Ectodermal cell (in vitro differentiated cells): ENCODE measurements around the gene CMTM7.

ENCODE experiments used
- H3K27ac ChIP-seq: 2 replicates; pipeline ENCODE4 v1.7.0; 2013; ENCODE audit warnings: mild to moderate bottlenecking, low read depth, low read length; ENCODE audit not compliant: insufficient read depth, poor library complexity, severe bottlenecking
- H3K27me3 ChIP-seq: 2 replicates; pipeline ENCODE4 v1.7.0; 2013; ENCODE audit warnings: mild to moderate bottlenecking, low read length; ENCODE audit not compliant: insufficient read depth, control insufficient read depth, poor library complexity, severe bottlenecking
- H3K36me3 ChIP-seq: one replicate; pipeline ENCODE4 v1.7.0; 2013; ENCODE audit warnings: low read length; ENCODE audit not compliant: control insufficient read depth, insufficient read depth
- H3K4me1 ChIP-seq: one replicate; pipeline ENCODE4 v1.7.0; 2013; ENCODE audit warnings: low read length; ENCODE audit not compliant: control insufficient read depth, insufficient read depth
- H3K4me3 ChIP-seq: 2 replicates; pipeline ENCODE4 v1.7.0; 2013; ENCODE audit warnings: low read depth, low read length, control low read depth; ENCODE audit not compliant: insufficient read depth
- H3K9me3 ChIP-seq: 2 replicates; pipeline ENCODE4 v1.7.0; 2013; ENCODE audit warnings: mild to moderate bottlenecking, low read length, moderate library complexity; ENCODE audit not compliant: control insufficient read depth
- WGBS, 2 experiments: methylation state at CpG; one replicate each; pipeline ENCODE4 v1.1.7; 2013; ENCODE audit warnings: missing lambda C conversion rate in 2 of 2; 5-methylcytosine and 5-hydroxymethylcytosine counted together

CMTM7 gene

DNA sequence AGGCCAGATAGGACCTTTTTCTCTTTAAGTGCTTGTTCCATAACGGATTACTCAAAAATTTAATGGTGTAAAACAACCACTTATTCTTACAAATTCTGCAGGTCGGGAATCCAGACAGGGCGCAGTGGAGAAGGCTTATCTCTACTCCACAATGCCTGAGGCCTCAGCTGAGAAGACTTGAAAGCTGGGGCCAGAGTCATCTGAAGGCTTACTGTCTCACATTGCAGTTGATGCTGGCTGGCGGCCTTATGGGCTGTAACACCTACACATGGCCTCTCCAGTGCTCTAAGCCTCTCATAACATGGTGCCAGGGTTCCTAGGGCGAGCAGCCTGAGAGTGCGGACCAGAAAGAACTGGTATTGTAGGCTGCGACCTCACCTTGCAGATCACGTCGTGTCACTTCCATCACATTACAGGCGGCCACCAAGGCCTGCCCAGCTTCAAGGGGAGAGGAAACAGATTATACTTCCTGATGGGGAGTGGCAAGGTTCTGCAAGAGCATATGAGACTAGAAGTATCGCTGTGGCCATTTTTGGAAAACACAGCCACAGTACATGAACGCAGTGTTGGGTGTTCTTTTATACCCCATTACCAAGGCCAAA, 32.4 kb downstream of the CMTM7 start:
- Histone ChIP-seq H3K36me3 (no peaks in the 10 kb centered on the region), H3K4me1 (peaks cover 17% of the 10 kb centered on the region), H3K27ac (no peak overlapping the region)

DNA sequence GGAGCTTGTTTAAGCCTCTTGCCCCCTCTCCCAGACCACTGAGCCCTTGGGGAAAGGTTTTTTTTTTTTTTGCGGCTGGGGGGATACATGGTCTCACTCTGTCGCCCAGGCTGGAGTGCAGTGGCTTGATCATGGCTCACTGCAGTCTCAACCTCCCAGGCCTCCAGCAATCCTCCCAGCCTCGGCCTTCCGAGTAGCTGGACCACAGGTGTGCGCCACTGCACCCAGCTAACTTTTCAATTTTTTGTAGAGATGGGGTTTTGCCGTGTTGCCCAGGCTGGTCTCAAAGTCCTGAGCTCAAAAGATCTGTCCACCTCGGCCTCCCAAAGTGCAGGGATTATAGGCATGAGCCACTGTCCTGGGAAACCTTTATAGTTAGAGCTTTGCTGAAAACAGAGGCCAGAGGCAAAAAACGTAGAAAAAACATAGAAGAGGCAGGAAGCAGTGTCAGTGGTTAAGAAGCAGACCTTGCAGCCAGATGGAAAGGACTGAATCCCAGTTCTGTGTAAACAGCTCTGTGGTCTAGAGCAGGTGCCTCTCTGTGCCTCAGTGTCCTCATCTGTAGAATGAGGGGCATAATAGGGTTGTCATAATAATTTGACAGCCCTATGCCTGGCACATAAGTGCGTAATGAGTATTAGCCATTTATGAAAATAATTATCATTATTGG, 33.1 kb downstream of the CMTM7 start:
- H3K36me3 ChIP-seq = no peaks in the 10 kb centered on the region
- H3K4me3 ChIP-seq = no peak overlapping the region
- no peaks in the 10 kb centered on the region for H3K9me3 ChIP-seq
- peaks cover 17% of the 10 kb centered on the region for H3K4me1 ChIP-seq
- 92 to 93% methylated on average over 8 to 9 of the region's 9 CpGs for WGBS, 2 experiments
- H3K27me3 ChIP-seq = no peaks in the 10 kb centered on the region
- H3K27ac ChIP-seq = no peak overlapping the region

More for the DNA sequence above, 32.4 kb downstream of the CMTM7 start:
- 95% methylated on average over 12 of the region's 12 CpGs for WGBS, 2 experiments
- peaks cover 3% of the 10 kb centered on the region for H3K9me3 ChIP-seq
- H3K4me3 ChIP-seq = no peak overlapping the region
- no peaks in the 10 kb centered on the region for H3K27me3 ChIP-seq

DNA sequence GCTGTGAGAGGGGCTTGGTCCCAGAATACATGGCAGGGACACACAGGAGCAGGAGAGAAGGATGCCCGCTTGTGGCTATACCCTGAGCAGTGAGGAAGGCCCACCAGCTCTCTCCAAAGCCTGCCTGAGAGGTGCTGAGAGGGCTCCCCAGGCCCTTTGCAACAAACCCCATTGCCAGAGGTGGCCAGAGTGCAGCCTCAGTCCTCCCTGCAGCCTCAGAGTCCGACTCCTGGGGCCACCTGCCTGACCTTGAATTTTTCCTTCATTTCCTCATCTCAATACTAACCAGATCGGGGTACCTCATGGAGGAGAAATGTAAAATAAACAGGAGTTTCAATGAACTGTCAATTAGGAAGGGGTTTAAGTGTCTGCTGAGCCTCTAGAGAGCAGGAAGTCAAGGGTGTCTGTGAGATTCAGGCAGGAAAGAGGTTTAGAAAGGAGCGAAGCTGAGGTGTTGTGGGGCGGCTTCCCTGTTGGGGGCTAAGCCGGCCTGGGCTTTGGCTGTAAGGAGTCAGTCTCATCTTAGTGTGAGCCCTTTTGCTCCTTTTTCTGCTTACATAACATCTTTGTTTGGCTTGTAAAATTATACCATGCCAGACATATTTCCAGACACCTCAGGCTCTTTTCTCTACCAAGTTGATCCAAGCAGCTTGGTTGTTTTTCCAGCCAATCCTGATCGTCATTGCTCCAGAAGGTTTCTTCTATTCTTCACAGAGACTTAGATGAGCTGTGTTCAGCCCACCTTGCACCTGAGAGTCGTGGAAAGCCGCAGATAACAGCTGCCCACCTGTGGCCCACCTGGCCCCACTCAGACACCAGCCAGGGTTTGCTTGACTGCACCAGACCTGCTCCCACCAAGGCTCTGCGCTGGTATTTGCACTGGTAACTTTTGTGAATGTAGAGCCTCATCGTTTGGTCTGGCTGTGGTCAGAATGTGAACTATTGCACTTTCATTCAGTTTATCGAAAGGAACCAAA, 36.7 kb downstream of the CMTM7 start:
- Histone ChIP-seq H3K27me3 (no peaks in the 10 kb centered on the region), H3K9me3 (no peaks in the 10 kb centered on the region), H3K36me3 (no peaks in the 10 kb centered on the region), H3K4me1 (peaks cover under 1% of the 10 kb centered on the region), H3K27ac (no peak overlapping the region), H3K4me3 (no peak overlapping the region)
- WGBS, 2 experiments = 93 to 95% methylated on average over 12 of the region's 12 CpGs

DNA sequence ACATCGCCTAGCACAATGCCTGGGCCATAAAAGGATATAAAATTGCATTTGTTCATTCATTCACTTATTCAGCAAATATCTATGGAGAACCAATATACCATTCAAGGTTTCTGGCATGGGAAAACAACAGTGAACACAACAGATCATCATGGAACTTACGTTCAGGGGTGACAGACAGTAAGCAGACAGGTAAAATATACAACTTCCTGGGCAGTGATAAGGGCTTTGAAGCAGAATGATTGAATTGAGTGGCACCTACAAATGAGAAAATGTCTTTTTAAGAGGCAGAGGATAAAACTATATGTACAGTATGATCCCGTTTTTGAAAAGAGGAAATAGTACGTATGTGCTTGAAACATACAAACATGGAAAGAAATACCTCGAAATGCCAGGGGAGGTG, 39.2 kb downstream of the CMTM7 start:
- WGBS, 2 experiments = 94 to 99% methylated on average over 5 of the region's 5 CpGs
- Histone ChIP-seq H3K4me3 (no peak overlapping the region), H3K9me3 (no peaks in the 10 kb centered on the region), H3K27ac (no peak overlapping the region), H3K4me1 (no peaks in the 10 kb centered on the region), H3K27me3 (no peaks in the 10 kb centered on the region), H3K36me3 (no peaks in the 10 kb centered on the region)

DNA sequence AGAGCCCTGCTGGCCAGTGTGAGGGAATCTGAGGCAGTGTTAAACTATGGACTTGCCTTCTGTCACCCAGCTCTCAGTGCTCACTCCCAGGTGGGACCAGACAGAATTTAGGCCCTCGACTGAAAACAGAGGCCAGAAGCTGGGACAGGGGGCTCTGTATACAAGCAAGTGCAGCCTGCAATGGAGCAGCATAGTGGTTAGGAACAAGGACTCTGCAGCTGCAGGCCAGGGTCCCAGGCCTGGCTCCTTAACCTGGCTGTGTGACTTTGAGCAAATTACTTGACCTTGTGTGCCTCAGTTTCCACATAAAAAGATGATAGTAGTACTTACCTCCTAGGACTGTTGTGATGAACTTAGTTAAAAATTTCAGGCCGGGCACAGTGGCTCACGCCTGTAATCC, 39.8 kb downstream of the CMTM7 start:
- Histone ChIP-seq H3K27me3 (no peaks in the 10 kb centered on the region), H3K4me3 (no peak overlapping the region), H3K36me3 (no peaks in the 10 kb centered on the region), H3K27ac (no peak overlapping the region), H3K9me3 (no peaks in the 10 kb centered on the region), H3K4me1 (no peaks in the 10 kb centered on the region)
- WGBS, 2 experiments = 89% methylated on average over 3 of the region's 3 CpGs

DNA sequence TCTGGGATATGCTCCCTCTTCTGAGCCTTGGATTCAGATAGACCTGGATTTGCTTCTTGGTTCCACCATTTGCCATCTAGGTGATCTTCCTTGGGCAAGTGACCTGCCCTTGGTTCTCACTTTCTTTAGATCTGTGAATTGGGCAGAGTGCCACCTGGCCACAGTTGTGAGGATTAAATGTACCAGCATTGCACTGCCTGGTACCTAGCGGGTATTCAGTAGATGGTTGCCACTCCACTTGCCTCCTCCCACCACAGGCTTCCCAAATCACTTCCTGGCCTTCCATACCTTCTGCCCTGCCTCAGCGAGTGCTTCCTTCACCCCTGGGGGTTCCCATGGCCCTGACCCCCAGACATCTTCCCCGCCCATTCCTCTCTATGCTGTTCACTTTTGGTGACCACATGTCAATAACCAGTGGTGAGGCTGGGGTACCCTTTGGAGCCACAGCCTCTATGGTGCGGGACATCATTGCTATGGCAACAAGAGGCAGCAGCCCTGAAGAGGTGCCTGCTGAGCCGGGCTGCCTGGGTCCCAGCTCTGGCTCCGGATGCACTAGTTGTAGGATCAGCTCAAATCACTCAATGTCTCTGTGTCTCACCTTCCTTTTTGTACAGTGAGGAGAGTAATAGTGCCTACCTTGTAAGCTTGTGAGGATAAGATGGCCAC, 40.5 kb downstream of the CMTM7 start:
- WGBS, 2 experiments = 91 to 92% methylated on average over 6 of the region's 6 CpGs
- H3K4me3 ChIP-seq = no peak overlapping the region
- H3K4me1 ChIP-seq = no peaks in the 10 kb centered on the region
- H3K36me3 ChIP-seq = no peaks in the 10 kb centered on the region
- no peaks in the 10 kb centered on the region for H3K9me3 ChIP-seq
- no peaks in the 10 kb centered on the region for H3K27me3 ChIP-seq
- no peak overlapping the region for H3K27ac ChIP-seq

DNA sequence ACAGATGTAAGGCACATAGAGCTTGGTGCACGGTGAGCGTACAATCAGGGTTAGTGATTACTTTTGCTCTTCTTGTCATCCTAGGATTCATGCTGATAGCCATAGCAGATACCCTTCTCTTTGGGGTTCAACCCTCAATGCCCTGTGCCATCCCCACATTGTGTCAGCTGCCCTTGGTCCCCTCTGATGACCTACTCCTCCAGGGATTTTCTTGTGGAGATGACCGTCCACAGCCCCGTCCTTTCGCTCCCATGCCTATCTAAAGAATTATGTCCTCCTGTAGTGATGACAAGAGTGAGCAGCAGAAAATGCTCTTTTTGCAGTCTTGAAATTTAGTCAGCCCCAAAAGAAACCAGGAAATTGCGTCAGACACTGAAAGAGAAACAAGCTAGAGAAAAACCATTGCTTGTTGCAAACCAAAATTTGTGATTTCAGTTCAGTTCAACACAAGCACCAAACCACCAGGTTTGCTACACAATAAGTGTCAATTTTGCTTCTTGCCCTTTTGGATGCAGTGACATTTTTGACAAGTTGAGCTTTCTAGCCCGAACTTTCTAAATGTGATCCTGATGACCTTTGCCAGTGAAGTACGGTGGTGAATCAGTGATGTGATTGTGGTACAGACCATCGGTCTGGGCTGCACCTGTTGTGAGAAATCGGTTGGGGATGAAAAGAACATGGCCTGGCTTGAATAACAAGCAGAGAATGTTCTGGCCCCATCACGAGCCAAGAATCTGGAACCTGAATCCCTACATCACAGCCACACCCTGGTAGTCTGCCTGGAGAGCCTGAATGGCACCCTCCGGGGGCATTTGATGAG, 41.3 kb downstream of the CMTM7 start:
- no peaks in the 10 kb centered on the region for H3K9me3 ChIP-seq
- no peaks in the 10 kb centered on the region for H3K36me3 ChIP-seq
- H3K27me3 ChIP-seq = no peaks in the 10 kb centered on the region
- no peaks in the 10 kb centered on the region for H3K4me1 ChIP-seq
- no peak overlapping the region for H3K4me3 ChIP-seq
- WGBS, 2 experiments = 95 to 96% methylated on average over 12 of the region's 12 CpGs
- no peak overlapping the region for H3K27ac ChIP-seq

DNA sequence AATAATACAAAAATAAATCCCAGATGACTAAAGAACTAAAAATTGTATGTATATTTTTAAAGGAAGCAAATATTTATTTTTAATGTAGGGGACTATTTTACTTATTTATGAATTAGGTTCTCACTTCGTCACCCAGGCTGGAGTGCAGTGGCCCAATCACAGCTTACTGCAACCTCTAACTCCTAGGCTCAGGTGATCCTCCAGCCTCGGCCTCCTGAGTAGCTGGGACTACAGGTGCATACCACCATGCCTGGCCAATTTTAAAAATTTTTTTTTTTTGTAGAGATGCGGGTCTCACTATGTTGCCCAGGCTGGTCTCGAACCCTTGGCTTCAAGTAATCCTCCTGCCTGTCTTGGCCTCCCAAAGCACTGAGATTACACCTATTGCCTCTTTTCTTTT, 42.6 kb downstream of the CMTM7 start:
- H3K4me3 ChIP-seq = no peak overlapping the region
- no peaks in the 10 kb centered on the region for H3K36me3 ChIP-seq
- no peak overlapping the region for H3K27ac ChIP-seq
- 89 to 90% methylated on average over 4 of the region's 4 CpGs for WGBS, 2 experiments
- no peaks in the 10 kb centered on the region for H3K27me3 ChIP-seq
- H3K9me3 ChIP-seq = no peaks in the 10 kb centered on the region
- no peaks in the 10 kb centered on the region for H3K4me1 ChIP-seq

DNA sequence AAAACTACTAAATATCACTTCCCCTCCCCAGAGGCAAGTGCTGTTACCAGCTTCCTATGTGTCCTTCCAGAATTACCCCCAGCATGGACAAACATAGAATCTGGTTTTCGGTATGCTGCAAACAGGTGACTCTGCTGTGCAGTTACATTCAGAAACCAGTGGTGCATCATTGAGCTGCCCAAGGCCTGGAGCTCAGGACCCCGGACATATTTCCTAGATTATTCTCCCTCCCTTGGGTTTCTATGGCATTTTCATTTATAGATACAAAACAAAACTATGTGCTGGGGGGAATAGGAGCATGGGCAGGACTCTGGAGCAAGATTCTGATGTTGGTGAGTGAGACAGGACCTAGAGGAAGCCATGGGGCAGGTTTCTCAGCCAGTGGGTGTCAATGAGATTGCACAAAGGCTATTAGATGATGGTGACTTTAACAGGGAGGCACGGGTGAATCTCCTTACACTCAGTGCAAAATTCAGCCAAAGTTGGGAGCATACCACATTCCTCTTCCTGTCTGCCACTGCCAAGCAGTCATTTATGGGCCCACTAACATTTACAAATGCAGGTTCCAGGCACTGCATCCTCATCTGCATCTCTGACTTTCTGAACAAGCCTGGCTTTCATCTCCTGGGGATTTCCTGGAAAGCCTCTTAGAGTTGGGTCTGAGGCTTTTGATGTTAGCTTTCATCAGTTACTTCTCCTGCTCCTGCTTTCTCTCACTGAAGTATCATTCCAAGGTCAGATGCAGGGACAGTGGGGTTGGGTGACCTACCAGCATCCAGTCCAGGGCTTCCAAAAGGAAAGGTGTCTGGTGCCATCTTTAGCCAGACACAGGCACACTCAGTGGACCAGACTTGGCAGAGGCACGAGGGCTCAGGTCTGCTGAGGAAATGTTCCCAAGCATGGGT, 44.5 kb downstream of the CMTM7 start:
- no peaks in the 10 kb centered on the region for H3K27me3 ChIP-seq
- no peaks in the 10 kb centered on the region for H3K4me1 ChIP-seq
- H3K4me3 ChIP-seq = no peak overlapping the region
- 85 to 91% methylated on average over 4 of the region's 4 CpGs for WGBS, 2 experiments
- H3K9me3 ChIP-seq = no peaks in the 10 kb centered on the region
- H3K27ac ChIP-seq = no peak overlapping the region
- no peaks in the 10 kb centered on the region for H3K36me3 ChIP-seq
